IMR-90 (cell line): Measurements from ENCODE around the gene PROCA1. TPM values are rescaled to one million over a fixed set of nuclear protein-coding genes. Genes with fewer than 3 reads are reported as not detected.

Source experiments
- ATAC-seq: fragments of 200-7000 bp; cut with Tn5 transposase; 2 replicates; pipeline ENCODE4 v1.9.1; 2020; ENCODE audit warnings: low read depth, mild to moderate bottlenecking, moderate library complexity
- BruUV-seq: library from RNA; stranded (reverse); fragments of 400-500 nt; replicated peaks from 2 replicates; lab custom pipeline; 2021; lab: Mats Ljungman, UMichigan
- CTCF ChIA-PET: fragments of 300-600 bp; formaldehyde crosslinking; extraction: SDS; loops from one replicate; lab custom pipeline; 2021; ENCODE audit warnings: antibody characterized with exemption; lab: Yijun Ruan, JAX
- POLR2A ChIA-PET: fragments of 300-600 bp; sonication (Branson Sonifier 250); formaldehyde crosslinking; loops from one replicate; lab custom pipeline; 2022; ENCODE audit warnings: antibody characterized with exemption; ENCODE audit not compliant: unreplicated experiment; lab: Charles Lee
- DNase-seq: peaks from one replicate; pipeline ENCODE4 v3.0.0; 2013
- H2AFZ ChIP-seq: replicated peaks from 2 replicates; pipeline ENCODE3; 2013; ENCODE audit warnings: low read length, mild to moderate bottlenecking; ENCODE audit not compliant: poor library complexity
- H2AK5ac ChIP-seq: 2 replicates; pipeline ENCODE4 v1.6.1; 2013; ENCODE audit warnings: low read depth, low read length, inconsistent platforms
- H2AK9ac ChIP-seq: replicated peaks from 2 replicates; pipeline ENCODE3; 2013; ENCODE audit warnings: mild to moderate bottlenecking, low read depth, low read length, moderate library complexity; ENCODE audit not compliant: poor library complexity
- H2BK120ac ChIP-seq: 2 replicates; pipeline ENCODE4 v1.6.1; 2013; ENCODE audit warnings: low read depth, low read length, inconsistent platforms
- H2BK15ac ChIP-seq: 3 replicates; pipeline ENCODE4 v1.6.1; 2013; ENCODE audit warnings: low read depth, low read length, inconsistent platforms
- H2BK20ac ChIP-seq: 2 replicates; pipeline ENCODE4 v1.6.1; 2013; ENCODE audit warnings: low read depth, mild to moderate bottlenecking, inconsistent platforms, low read length, moderate library complexity
- H2BK5ac ChIP-seq: 2 replicates; pipeline ENCODE4 v1.6.1; 2013; ENCODE audit warnings: mild to moderate bottlenecking, low read depth, low read length, inconsistent platforms; ENCODE audit not compliant: poor library complexity, severe bottlenecking
- H3K14ac ChIP-seq: replicated peaks from 2 replicates; pipeline ENCODE4 v1.6.1; 2013; ENCODE audit warnings: low read depth, low read length, inconsistent platforms
- H3K18ac ChIP-seq: 2 replicates; pipeline ENCODE4 v1.6.1; 2013; ENCODE audit warnings: low read depth, low read length, control low read depth
- H3K23ac ChIP-seq: 2 replicates; pipeline ENCODE4 v1.6.1; 2013; ENCODE audit warnings: low read depth, low read length, inconsistent platforms
- H3K27ac ChIP-seq: 2 replicates; pipeline ENCODE4 v1.5.1; 2013; ENCODE audit warnings: mild to moderate bottlenecking, control low read depth, low read length; ENCODE audit not compliant: insufficient read depth
- H3K27me3 ChIP-seq: 2 replicates; pipeline ENCODE4 v1.6.1; 2013; ENCODE audit warnings: low read length; ENCODE audit not compliant: control insufficient read depth, insufficient read depth
- H3K36me3 ChIP-seq: 2 replicates; pipeline ENCODE4 v1.6.1; 2013; ENCODE audit warnings: low read length, mixed read lengths; ENCODE audit not compliant: control insufficient read depth, insufficient read depth
- H3K4ac ChIP-seq: 2 replicates; pipeline ENCODE4 v1.6.1; 2013; ENCODE audit warnings: low read depth, low read length, inconsistent platforms
- H3K4me1 ChIP-seq: 2 replicates; pipeline ENCODE4 v1.6.1; 2013; ENCODE audit warnings: low read length, mixed read lengths; ENCODE audit not compliant: control insufficient read depth, insufficient read depth
- H3K4me2 ChIP-seq: 2 replicates; pipeline ENCODE4 v1.6.1; 2013; ENCODE audit warnings: low read depth, mild to moderate bottlenecking, control low read depth, low read length, moderate library complexity
- H3K4me3 ChIP-seq: 2 replicates; pipeline ENCODE4 v1.5.1; 2013; ENCODE audit warnings: low read depth, mild to moderate bottlenecking, control low read depth, low read length, moderate library complexity; ENCODE audit not compliant: insufficient read depth
- H3K56ac ChIP-seq: 2 replicates; pipeline ENCODE4 v1.6.1; 2013; ENCODE audit warnings: low read length, inconsistent platforms; ENCODE audit not compliant: insufficient read depth; ENCODE audit errors: extremely low read depth
- H3K79me1 ChIP-seq, 2 experiments: 2 replicates each; pipeline ENCODE4 v1.6.1; 2013; ENCODE audit warnings: low read length in 2 of 2, inconsistent platforms in 1 of 2, low read depth in 1 of 2
- H3K9ac ChIP-seq: 2 replicates; pipeline ENCODE4 v1.6.1; 2013; ENCODE audit warnings: low read depth, low read length, control low read depth
- H3K9me1 ChIP-seq: 2 replicates; pipeline ENCODE4 v1.6.1; 2013; ENCODE audit warnings: low read length, inconsistent platforms; ENCODE audit not compliant: insufficient read depth
- H3K9me3 ChIP-seq: 2 replicates; pipeline ENCODE4 v1.6.1; 2013; ENCODE audit warnings: low read length; ENCODE audit not compliant: control insufficient read depth, insufficient read depth
- H4K20me1 ChIP-seq: 2 replicates; pipeline ENCODE4 v1.6.1; 2013; ENCODE audit warnings: low read length, inconsistent platforms; ENCODE audit not compliant: insufficient read depth
- H4K5ac ChIP-seq: 2 replicates; pipeline ENCODE4 v1.6.1; 2013; ENCODE audit warnings: mild to moderate bottlenecking, low read depth, low read length, control low read depth
- H4K8ac ChIP-seq, 2 experiments: 2 replicates each; pipeline ENCODE4 v1.6.1; 2013; ENCODE audit warnings: low read depth in 2 of 2, low read length in 2 of 2, control low read depth in 1 of 2, inconsistent platforms in 1 of 2
- H4K91ac ChIP-seq: 2 replicates; pipeline ENCODE4 v1.6.1; 2013; ENCODE audit warnings: low read depth, low read length, inconsistent platforms; ENCODE audit not compliant: insufficient read depth
- BHLHE40 ChIP-seq: fragments of 150-350 bp; IDR thresholded peaks from 2 replicates; pipeline ENCODE4 v1.6.1; 2016; ENCODE audit warnings: mild to moderate bottlenecking, low read depth, low read length
- MAFK ChIP-seq: IDR thresholded peaks from 2 replicates; pipeline ENCODE4 v1.6.1; 2012; ENCODE audit warnings: low read depth, low read length, improper control_type of control experiment
- MXI1 ChIP-seq: IDR thresholded peaks from 2 replicates; pipeline ENCODE4 v1.6.1; 2012; ENCODE audit warnings: low read depth, mild to moderate bottlenecking, low read length, moderate library complexity, borderline replicate concordance
- NFE2L2 ChIP-seq: fragments of 150-350 bp; IDR thresholded peaks from 2 replicates; pipeline ENCODE4 v1.6.1; 2016; ENCODE audit warnings: low read depth, mild to moderate bottlenecking, low read length
- RCOR1 ChIP-seq: IDR thresholded peaks from 2 replicates; pipeline ENCODE4 v1.6.1; 2012; ENCODE audit warnings: mild to moderate bottlenecking, low read length, improper control_type of control experiment; ENCODE audit not compliant: insufficient replicate concordance
- WGBS, 2 experiments: methylation state at CpG; one replicate each; pipeline versions ENCODE4 v1.1.5 to v1.1.7; 2013; ENCODE audit warnings: missing lambda C conversion rate in 2 of 2; ENCODE audit not compliant: insufficient read length in 1 of 2; ENCODE audit errors: extremely low coverage in 2 of 2; 5-methylcytosine and 5-hydroxymethylcytosine counted together
- dilution Hi-C: fragments of 300-500 bp; cut with HindIII; formaldehyde crosslinking; loops from one replicate; pipeline ENCODE4 v1.14.3; 2018; ENCODE audit warnings: low sequenced_read_pairs; ENCODE audit not compliant: unreplicated experiment
- in situ Hi-C: fragments of 300-500 bp; cut with MboI; formaldehyde crosslinking; loops from 3 replicates; pipeline ENCODE4 v1.14.3; 2019; ENCODE audit warnings: low sequenced_read_pairs, inconsistent platforms, mixed read lengths
- intact Hi-C: fragments of 100-400 bp; cut with micrococcal nuclease; formaldehyde crosslinking; loops from 2 replicates; pipeline ENCODE4 v1.10.0; 2022
- polyA plus RNA-seq, 3 experiments: library from polyadenylated mRNA; depleted of rRNA; stranded (reverse); fragments of >200 nt; gene quantifications; 2 replicates each; pipeline ENCODE4 v1.2.3, GENCODE V29; 2012; ENCODE audit warnings: low replicate concordance in 1 of 3
- total RNA-seq: library from RNA; depleted of rRNA; stranded (reverse); fragments of >200 nt; gene quantifications from 2 replicates; pipeline ENCODE4 v1.2.3, GENCODE V29; 2012
- TF ChIP-seq, protein P1 (sequence below): fragments of 150-350 bp; IDR thresholded peaks from 2 replicates; pipeline ENCODE4 v1.6.1; 2017; ENCODE audit warnings: mild to moderate bottlenecking, antibody characterized with exemption, low read length, low read depth

PROCA1 gene
- total and polyA plus RNA-seq, 2 of the 4 experiments (the other 2 are of a cell fraction), result 0.36 to 1.7 TPM

DNA sequence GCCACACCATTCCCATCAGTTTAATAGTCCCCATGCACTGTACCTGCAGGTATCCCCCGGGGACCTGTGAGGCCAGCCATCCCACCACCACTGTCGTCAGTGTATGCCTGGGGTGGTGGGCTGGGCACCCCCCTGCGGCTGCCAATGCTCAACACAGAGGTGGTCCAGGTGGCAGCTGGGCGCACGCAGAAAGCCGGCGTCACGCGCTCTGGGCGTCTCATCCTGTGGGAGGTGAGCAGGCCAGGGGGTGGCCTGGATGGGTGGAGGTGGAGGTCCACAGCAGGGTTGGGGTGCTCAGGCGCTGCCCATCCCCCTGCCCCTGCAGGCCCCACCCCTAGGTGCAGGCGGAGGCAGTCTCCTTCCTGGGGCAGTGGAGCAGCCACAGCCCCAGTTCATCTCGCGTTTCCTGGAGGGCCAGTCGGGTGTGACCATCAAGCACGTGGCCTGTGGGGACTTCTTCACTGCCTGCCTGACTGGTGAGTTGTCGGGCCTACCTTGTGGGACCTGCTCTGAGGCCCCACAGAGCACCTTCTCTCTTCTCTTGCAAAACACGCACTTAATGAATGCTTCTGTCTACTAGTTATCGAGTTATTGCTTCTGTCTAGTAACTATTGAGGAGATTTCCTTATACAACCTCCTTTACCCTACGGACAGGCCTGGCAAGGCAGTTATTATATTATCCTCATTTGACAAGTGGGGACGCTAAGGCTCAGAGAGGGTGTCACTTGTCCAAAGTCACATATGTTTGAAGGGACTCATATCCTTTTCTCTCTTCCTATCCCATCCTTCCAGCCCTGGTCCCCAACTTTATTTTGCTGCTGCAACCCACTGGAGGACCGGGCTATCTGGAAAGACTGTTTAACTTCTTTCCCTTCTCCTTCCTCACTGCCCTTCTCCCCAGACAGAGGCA lies 26.3 kb upstream of the PROCA1 start:
- TF ChIP-seq MXI1 (no peak), BHLHE40 (no peak), RCOR1 (no peak), MAFK (no peak), NFE2L2 (no peak)
- TF ChIP-seq, protein P1, sequence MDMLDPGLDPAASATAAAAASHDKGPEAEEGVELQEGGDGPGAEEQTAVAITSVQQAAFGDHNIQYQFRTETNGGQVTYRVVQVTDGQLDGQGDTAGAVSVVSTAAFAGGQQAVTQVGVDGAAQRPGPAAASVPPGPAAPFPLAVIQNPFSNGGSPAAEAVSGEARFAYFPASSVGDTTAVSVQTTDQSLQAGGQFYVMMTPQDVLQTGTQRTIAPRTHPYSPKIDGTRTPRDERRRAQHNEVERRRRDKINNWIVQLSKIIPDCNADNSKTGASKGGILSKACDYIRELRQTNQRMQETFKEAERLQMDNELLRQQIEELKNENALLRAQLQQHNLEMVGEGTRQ, result no peak
- no peak overlapping the region for H2BK15ac ChIP-seq
- H3K18ac ChIP-seq, result no peak overlapping the region
- intact Hi-C loops (no loop called here), in situ Hi-C loops (loop anchor here (10.0 kb wide), 1 partner anchor 367 kb away; no protein-coding TSS in a partner anchor), dilution Hi-C loops (no loop called here)
- peaks cover 0 to 12% of the 10 kb centered on the region in 2 experiments; a peak in 1 of 4 replicates for H3K79me1 ChIP-seq
- H4K91ac ChIP-seq, result no peak overlapping the region
- BruUV-seq, result no TSS peak
- WGBS, 2 experiments, result 81% methylated on average over 5 of the region's 22 CpGs; no CpG with 5 or more reads in 1 of the 2 experiments
- no peak overlapping the region for H2BK20ac ChIP-seq
- H3K9ac ChIP-seq, result no peak overlapping the region
- no peak overlapping the region for H3K27ac ChIP-seq
- no peak overlapping the region for H3K56ac ChIP-seq
- no peak overlapping the region for H3K14ac ChIP-seq
- H3K4ac ChIP-seq, result no peak overlapping the region
- no peak overlapping the region for H2BK5ac ChIP-seq
- no peaks in the 10 kb centered on the region for H3K27me3 ChIP-seq
- no peak for ATAC-seq
- POLR2A ChIA-PET, result no interaction called here
- no peak overlapping the region for H3K4me2 ChIP-seq
- H3K36me3 ChIP-seq, result no peaks in the 10 kb centered on the region
- H2AK5ac ChIP-seq, result no peak overlapping the region
- H2AK9ac ChIP-seq, result no peak overlapping the region
- CTCF ChIA-PET, result no interaction called here
- peaks cover 5% of the 10 kb centered on the region; the same call in 1 of the 2 replicates for H3K4me1 ChIP-seq
- H2AFZ ChIP-seq, result peak overlapping the region; percentile 43
- no peak overlapping the region for H4K8ac ChIP-seq
- no peak overlapping the region for H3K23ac ChIP-seq
- no peak overlapping the region for H4K5ac ChIP-seq
- H2BK120ac ChIP-seq, result no peak overlapping the region
- H3K4me3 ChIP-seq, result no peak overlapping the region
- no peaks in the 10 kb centered on the region for H3K9me3 ChIP-seq
- no peak for DNase-seq
- no peaks in the 10 kb centered on the region; the same call in 1 of the 2 replicates for H4K20me1 ChIP-seq
- H3K9me1 ChIP-seq, result 0 out of 2 replicates have a peak, but pooled peaks cover 9% of the 10 kb centered on the region
